GM23248 (cell line): ENCODE measurements around the gene TRMT2A.

ENCODE experiments used
- EZH2 ChIP-seq: fragments of 200-600 bp; sonication (generic); IDR thresholded peaks from 2 replicates; pipeline ENCODE4 v1.6.1; 2018; ENCODE audit warnings: antibody characterized with exemption, mild to moderate bottlenecking; ENCODE audit not compliant: insufficient read depth, poor library complexity, severe bottlenecking
- EZH2phosphoT487 ChIP-seq: fragments of 200-600 bp; sonication (generic); IDR thresholded peaks from 2 replicates; pipeline ENCODE4 v1.6.1; 2018; ENCODE audit warnings: antibody characterized with exemption, moderate library complexity, mild to moderate bottlenecking, low read depth; ENCODE audit not compliant: insufficient read depth

GRCh38 chr22:20135265-20135664 lies 18.2 kb upstream of the TRMT2A start:
- TF ChIP-seq EZH2 (no peak), EZH2phosphoT487 (no peak)
